Measurements from ENCODE around the gene CFL1. TPM values are rescaled to one million over a fixed set of nuclear protein-coding genes. Genes with fewer than 3 reads are reported as not detected.

The CFL1 gene
- total RNA-seq, 1 donor from 2014 or later: 299 TPM

GRCh38 chr11:65900125-65900898 lies 42.3 kb upstream of the CFL1 start, which contains the start of gene FOSL1:
TSS of gene FOSL1 (minus strand) at chr11:65900388. CDS start at chr11:65900339, 49 bp downstream.
- Histone ChIP-seq H3K27me3 (ENCODE audit: low read depth) (peaks cover 15% of the 10 kb centered on the region), H3K27ac (replicated peaks) (peak within 1 kb of the TSS; percentile 66), H3K36me3 (no peaks in the 10 kb centered on the region), H3K4me1 (peaks cover 25% of the 10 kb centered on the region), H3K9me3 (replicated peaks) (no peaks in the 10 kb centered on the region), H3K4me3 (peak within 1 kb of the TSS; percentile 79)
- DNase-seq: peak; percentile 88
- TF ChIP-seq, protein P1, sequence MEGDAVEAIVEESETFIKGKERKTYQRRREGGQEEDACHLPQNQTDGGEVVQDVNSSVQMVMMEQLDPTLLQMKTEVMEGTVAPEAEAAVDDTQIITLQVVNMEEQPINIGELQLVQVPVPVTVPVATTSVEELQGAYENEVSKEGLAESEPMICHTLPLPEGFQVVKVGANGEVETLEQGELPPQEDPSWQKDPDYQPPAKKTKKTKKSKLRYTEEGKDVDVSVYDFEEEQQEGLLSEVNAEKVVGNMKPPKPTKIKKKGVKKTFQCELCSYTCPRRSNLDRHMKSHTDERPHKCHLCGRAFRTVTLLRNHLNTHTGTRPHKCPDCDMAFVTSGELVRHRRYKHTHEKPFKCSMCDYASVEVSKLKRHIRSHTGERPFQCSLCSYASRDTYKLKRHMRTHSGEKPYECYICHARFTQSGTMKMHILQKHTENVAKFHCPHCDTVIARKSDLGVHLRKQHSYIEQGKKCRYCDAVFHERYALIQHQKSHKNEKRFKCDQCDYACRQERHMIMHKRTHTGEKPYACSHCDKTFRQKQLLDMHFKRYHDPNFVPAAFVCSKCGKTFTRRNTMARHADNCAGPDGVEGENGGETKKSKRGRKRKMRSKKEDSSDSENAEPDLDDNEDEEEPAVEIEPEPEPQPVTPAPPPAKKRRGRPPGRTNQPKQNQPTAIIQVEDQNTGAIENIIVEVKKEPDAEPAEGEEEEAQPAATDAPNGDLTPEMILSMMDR (IDR thresholded peaks at IDR 0.05; ENCODE audit: borderline replicate concordance): no peak
- intact Hi-C loops (cut with micrococcal nuclease): no loop called here

GRCh38 chr11:65899356-65900124 lies 41.6 kb upstream of the CFL1 start:
- peaks cover 27% of the 10 kb centered on the region for H3K4me1 ChIP-seq
- peak; percentile 61 for DNase-seq
- intact Hi-C loops (cut with micrococcal nuclease): no loop called here
- no peaks in the 10 kb centered on the region for H3K36me3 ChIP-seq
- H3K9me3 ChIP-seq (replicated peaks): no peaks in the 10 kb centered on the region
- peaks cover 15% of the 10 kb centered on the region for H3K27me3 ChIP-seq (ENCODE audit: low read depth)
- peak overlapping the region; percentile 66 for H3K27ac ChIP-seq (replicated peaks)
- peak overlapping the region; percentile 79 for H3K4me3 ChIP-seq
- TF ChIP-seq, protein P1 (IDR thresholded peaks at IDR 0.05; ENCODE audit: borderline replicate concordance): no peak

GRCh38 chr11:65898656-65899355 lies 40.8 kb upstream of the CFL1 start:
- Histone ChIP-seq H3K36me3 (no peaks in the 10 kb centered on the region), H3K27me3 (ENCODE audit: low read depth) (peaks cover 15% of the 10 kb centered on the region), H3K4me3 (peak overlapping the region; percentile 79), H3K4me1 (peaks cover 34% of the 10 kb centered on the region), H3K9me3 (replicated peaks) (no peaks in the 10 kb centered on the region), H3K27ac (replicated peaks) (peak overlapping the region; percentile 66)
- TF ChIP-seq, protein P1 (IDR thresholded peaks at IDR 0.05; ENCODE audit: borderline replicate concordance): no peak
- DNase-seq: no peak
- intact Hi-C loops (cut with micrococcal nuclease): no loop called here

DNA sequence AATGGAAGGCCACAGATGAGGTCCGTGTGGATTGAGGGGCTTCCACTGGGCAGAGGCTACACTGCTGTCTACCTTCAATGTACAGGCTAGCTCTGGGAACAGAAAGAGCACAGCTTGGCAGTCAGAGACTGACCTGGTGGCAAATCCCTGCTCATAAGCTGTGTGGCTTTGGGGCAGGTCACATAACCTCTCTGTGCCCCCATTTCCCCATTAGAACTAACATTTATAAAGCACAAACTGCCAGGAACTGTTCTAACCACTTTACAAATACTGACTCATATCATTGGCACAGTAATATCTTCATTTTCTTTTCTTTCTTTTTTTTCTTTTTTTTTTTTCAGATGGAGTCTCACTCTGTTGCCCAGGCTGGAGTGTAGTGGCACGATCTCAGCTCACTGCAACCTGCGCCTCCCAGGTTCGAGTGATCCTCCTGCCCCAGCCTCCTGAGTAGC lies 39.1 kb upstream of the CFL1 start:
- Histone ChIP-seq H3K4me1 (peaks cover 52% of the 10 kb centered on the region), H3K27ac (replicated peaks) (no peak overlapping the region), H3K4me3 (no peak overlapping the region), H3K27me3 (ENCODE audit: low read depth) (peaks cover 15% of the 10 kb centered on the region), H3K9me3 (replicated peaks) (no peaks in the 10 kb centered on the region), H3K36me3 (no peaks in the 10 kb centered on the region)
- intact Hi-C loops (cut with micrococcal nuclease): no loop called here
- no peak for DNase-seq
- TF ChIP-seq, protein P1 (IDR thresholded peaks at IDR 0.05; ENCODE audit: borderline replicate concordance): no peak
